GM13976 (cell line): ENCODE measurements around the gene IGLL5.
A peak's percentile ranks its signal among the peaks of the same experiment; 100 is the strongest.

Source experiments
- DNase-seq: peaks from one replicate; pipeline ENCODE4 v3.0.0; 2012; ENCODE audit warnings: low spot score
- CTCF ChIP-seq: IDR thresholded peaks from 2 replicates; pipeline ENCODE4 v1.5.1; 2012; ENCODE audit warnings: borderline replicate concordance, mild to moderate bottlenecking; ENCODE audit not compliant: insufficient read depth; ENCODE audit errors: extremely low read depth, missing control alignments, control extremely low read depth
- in situ Hi-C: fragments of 300-500 bp; cut with MboI; formaldehyde crosslinking; loops from one replicate; pipeline ENCODE4 v1.12.0; 2022; ENCODE audit warnings: low sequenced_read_pairs, mixed read lengths, inconsistent platforms; ENCODE audit not compliant: unreplicated experiment

Gene IGLL5

DNA sequence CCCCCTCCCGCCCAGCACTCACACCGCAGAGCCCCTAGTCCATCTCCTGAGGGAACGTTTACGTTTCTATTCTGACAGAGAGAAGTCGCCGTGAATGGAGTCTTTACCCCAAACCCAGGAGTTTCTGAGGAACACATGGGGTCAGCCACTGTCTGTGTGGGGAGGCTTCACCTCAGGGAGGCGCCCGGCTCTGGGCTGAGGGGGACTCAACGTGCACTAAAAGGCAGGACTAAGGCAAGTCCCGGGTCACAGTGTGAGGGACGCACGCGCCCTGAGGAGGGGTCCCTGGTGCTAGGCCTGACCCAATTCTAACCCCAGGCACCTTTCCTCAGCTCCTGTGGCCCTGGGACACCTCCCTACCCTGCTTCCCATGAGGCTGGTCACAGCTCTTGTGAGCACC is 32.5 kb upstream of the IGLL5 start:
- in situ Hi-C loops, result no loop called here
- no peak for TF ChIP-seq CTCF
- no peak for DNase-seq

- in situ Hi-C loops, result no loop called here
- DNase-seq, result peak; percentile 64
Observed at GRCh38 chr22:22855617-22856308, 31.9 kb upstream of the IGLL5 start.

GRCh38 chr22:22856364-22856763 is 31.3 kb upstream of the IGLL5 start:
- in situ Hi-C loops, result no loop called here
- no peak for TF ChIP-seq CTCF
- DNase-seq, result no peak

More at GRCh38 chr22:22855617-22856308, 31.9 kb upstream of the IGLL5 start:
- TF ChIP-seq CTCF, result peak; percentile 34

DNA sequence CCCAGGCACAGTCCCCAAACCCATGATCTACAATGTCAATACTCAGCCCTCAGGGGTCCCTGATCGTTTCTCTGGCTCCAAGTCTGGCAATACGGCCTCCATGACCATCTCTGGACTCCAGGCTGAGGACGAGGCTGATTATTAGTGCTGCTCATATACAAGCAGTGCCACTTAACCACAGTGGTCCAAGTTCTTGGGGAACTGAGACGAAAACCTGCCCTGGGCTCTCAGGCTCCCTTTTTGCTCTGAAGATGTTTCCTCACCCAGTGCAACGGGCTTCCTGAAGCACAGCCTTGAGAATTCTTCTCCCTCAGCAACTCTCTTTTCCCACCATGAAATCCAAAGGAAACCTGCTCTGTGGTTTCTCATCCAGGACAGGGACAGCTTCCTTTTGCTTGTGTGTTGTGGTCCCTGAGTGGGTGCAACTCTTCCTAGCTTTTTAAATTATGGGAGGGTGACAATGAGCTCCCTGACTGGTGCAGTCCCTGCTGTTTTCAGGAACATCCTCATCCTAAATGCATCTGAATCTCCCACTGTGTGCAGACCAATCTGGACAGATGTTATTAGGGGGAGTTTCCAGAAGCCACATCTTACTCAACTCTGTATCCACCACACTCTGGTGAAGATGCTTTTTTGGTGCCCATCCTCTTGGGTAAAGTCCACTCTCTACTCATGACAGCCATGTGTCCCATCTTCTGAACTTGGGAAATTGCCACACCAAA is 30.6 kb upstream of the IGLL5 start:
- TF ChIP-seq CTCF, result no peak
- no peak for DNase-seq

GRCh38 chr22:22857607-22858558 is 29.7 kb upstream of the IGLL5 start:
- DNase-seq, result no peak
- TF ChIP-seq CTCF, result no peak
- in situ Hi-C loops, result no loop called here

More for the DNA sequence above, 30.6 kb upstream of the IGLL5 start:
- in situ Hi-C loops, result no loop called here

GRCh38 chr22:22858559-22858937 is 29.1 kb upstream of the IGLL5 start:
- no peak for DNase-seq
- in situ Hi-C loops, result no loop called here
- TF ChIP-seq CTCF, result no peak
